ENCODE results near the gene THAP8. TPM values are rescaled to one million over a fixed set of nuclear protein-coding genes. Genes with fewer than 3 reads are reported as not detected.

Gene THAP8
- total and polyA plus RNA-seq, 2 donors (not counting 3 experiments of a cell fraction or from before 2014, with no cell fraction given): 2.9 to 6.6 TPM

- Histone ChIP-seq H3K4me3 (replicated peaks in 1 of 3; ENCODE audit: insufficient read depth in 1 of 3, low read depth in 1 of 3, low read length in 3 of 3) (no peak overlapping the region), H3K4me2 (ENCODE audit: insufficient read depth, low read length) (no peak overlapping the region), H3K79me2 (ENCODE audit: control insufficient read depth, insufficient read depth, low read length) (no peaks in the 10 kb centered on the region), H3K9me3 (replicated peaks; ENCODE audit: control insufficient read depth, insufficient read depth, low read length) (no peaks in the 10 kb centered on the region), H4K20me1 (replicated peaks; ENCODE audit: control insufficient read depth, extremely low read depth, insufficient read depth, low read length) (no peaks in the 10 kb centered on the region), H2AFZ (ENCODE audit: low read depth, low read length) (no peak overlapping the region), H3K36me3 (ENCODE audit: control insufficient read depth in 2 of 2, extremely low read depth in 1 of 2, insufficient read depth in 2 of 2, low read length in 2 of 2) (peaks cover 3 to 5% of the 10 kb centered on the region in 2 experiments), H3K4me1 (ENCODE audit: control insufficient read depth, extremely low read depth, insufficient read depth, low read length) (no peaks in the 10 kb centered on the region), H3K9ac (replicated peaks; ENCODE audit: extremely low read depth, insufficient read depth, low read length) (no peak overlapping the region), H3K27ac (ENCODE audit: insufficient read depth, low read depth, low read length) (no peak overlapping the region), H3K9me1 (replicated peaks; ENCODE audit: control insufficient read depth, extremely low read depth, insufficient read depth, low read length) (no peaks in the 10 kb centered on the region), H3K27me3 (ENCODE audit: control insufficient read depth in 2 of 2, insufficient read depth in 2 of 2, low read length in 2 of 2) (no peaks in the 10 kb centered on the region)
- POLR2A ChIA-PET: no interaction called here
- dilution Hi-C loops (cut with MboI; ENCODE audit: extremely low pct_ligation_motif_present, low sequenced_read_pairs): no loop called here
- FAIRE-seq: no peak
- DNase-seq (ENCODE audit: low read depth, low spot score): no peak
- intact Hi-C loops (cut with micrococcal nuclease): no loop called here
- BruUV-seq (replicated peaks): no TSS peak
- CTCF ChIA-PET: no interaction called here
- TF ChIP-seq MYC (IDR thresholded peaks at IDR 0.05; ENCODE audit: low read depth, low read length) (no peak), CTCF (IDR thresholded peaks at IDR 0.05; ENCODE audit: extremely low read depth in 1 of 2, insufficient read depth in 1 of 2, low read depth in 1 of 2, low read length in 2 of 2) (no peak), FOS (IDR thresholded peaks at IDR 0.05; ENCODE audit: borderline replicate concordance, insufficient read depth, low read length) (no peak), POLR2AphosphoS5 (IDR thresholded peaks at IDR 0.05; ENCODE audit: insufficient read depth, low read depth, low read length) (no peak)
Observed at GRCh38 chr19:36089847-36090246, 35.8 kb upstream of the THAP8 start.

GRCh38 chr19:36086326-36086725 is 32.2 kb upstream of the THAP8 start:
- no peak for DNase-seq (ENCODE audit: low read depth, low spot score)
- POLR2A ChIA-PET: no interaction called here
- CTCF ChIA-PET: interaction anchor here (0.6 kb wide), 1 partner anchor 16 kb away, joined by 3 read pairs; no protein-coding TSS in a partner anchor
- Histone ChIP-seq H3K9me3 (replicated peaks; ENCODE audit: control insufficient read depth, insufficient read depth, low read length) (no peaks in the 10 kb centered on the region), H3K79me2 (ENCODE audit: control insufficient read depth, insufficient read depth, low read length) (no peaks in the 10 kb centered on the region), H3K36me3 (ENCODE audit: control insufficient read depth in 2 of 2, extremely low read depth in 1 of 2, insufficient read depth in 2 of 2, low read length in 2 of 2) (peaks cover 7 to 10% of the 10 kb centered on the region in 2 experiments), H3K27me3 (ENCODE audit: control insufficient read depth in 2 of 2, insufficient read depth in 2 of 2, low read length in 2 of 2) (no peaks in the 10 kb centered on the region), H3K4me1 (ENCODE audit: control insufficient read depth, extremely low read depth, insufficient read depth, low read length) (no peaks in the 10 kb centered on the region), H3K4me3 (replicated peaks in 1 of 3; ENCODE audit: insufficient read depth in 1 of 3, low read depth in 1 of 3, low read length in 3 of 3) (no peak overlapping the region), H3K4me2 (ENCODE audit: insufficient read depth, low read length) (no peak overlapping the region), H3K9me1 (replicated peaks; ENCODE audit: control insufficient read depth, extremely low read depth, insufficient read depth, low read length) (no peaks in the 10 kb centered on the region), H4K20me1 (replicated peaks; ENCODE audit: control insufficient read depth, extremely low read depth, insufficient read depth, low read length) (no peaks in the 10 kb centered on the region), H3K9ac (replicated peaks; ENCODE audit: extremely low read depth, insufficient read depth, low read length) (no peak overlapping the region), H2AFZ (ENCODE audit: low read depth, low read length) (no peak overlapping the region), H3K27ac (ENCODE audit: insufficient read depth, low read depth, low read length) (no peak overlapping the region)
- no peak for TF ChIP-seq GATA2 (IDR thresholded peaks at IDR 0.05; ENCODE audit: insufficient read depth, insufficient read length, low read depth, low read length)
- TF ChIP-seq EZH2 (IDR thresholded peaks at IDR 0.05; ENCODE audit: borderline replicate concordance, low read depth, low read length, severe bottlenecking): no peak
- no peak for TF ChIP-seq FOS (IDR thresholded peaks at IDR 0.05; ENCODE audit: borderline replicate concordance, insufficient read depth, low read length)
- no peak for TF ChIP-seq CTCF (IDR thresholded peaks at IDR 0.05; ENCODE audit: extremely low read depth in 1 of 2, insufficient read depth in 1 of 2, low read depth in 1 of 2, low read length in 2 of 2)
- no peak for TF ChIP-seq MYC (IDR thresholded peaks at IDR 0.05; ENCODE audit: low read depth, low read length)
- TF ChIP-seq POLR2A (IDR thresholded peaks at IDR 0.05; ENCODE audit: low read depth, low read length): no peak
- no peak for TF ChIP-seq JUN (IDR thresholded peaks at IDR 0.05; ENCODE audit: borderline replicate concordance, insufficient read depth, insufficient read length, low read depth)
- no peak for TF ChIP-seq MAX (IDR thresholded peaks at IDR 0.05; ENCODE audit: insufficient read depth, insufficient read length)
- TF ChIP-seq POLR2AphosphoS5 (IDR thresholded peaks at IDR 0.05; ENCODE audit: insufficient read depth, low read depth, low read length): no peak
- dilution Hi-C loops (cut with MboI; ENCODE audit: extremely low pct_ligation_motif_present, low sequenced_read_pairs) (no loop called here), intact Hi-C loops (cut with micrococcal nuclease) (no loop called here)
- no peak for FAIRE-seq
- BruUV-seq (replicated peaks): no TSS peak
